ENCODE measurements around the gene CERK.

The CERK gene

GRCh38 chr22:46693634-46694415 lies 44.2 kb downstream of the CERK start:
- DNase-seq: no peak
- intact Hi-C loops (cut with DNase I): no loop called here

GRCh38 chr22:46691571-46691970 lies 46.5 kb downstream of the CERK start:
- no peak for DNase-seq

GRCh38 chr22:46690146-46690545 lies 47.9 kb downstream of the CERK start:
- intact Hi-C loops (cut with DNase I): no loop called here
- peak in 1 of 42 donors; percentile 28 for DNase-seq

More at GRCh38 chr22:46691571-46691970, 46.5 kb downstream of the CERK start:
- intact Hi-C loops (cut with DNase I): no loop called here

- no peak for DNase-seq
These were observed 49.1 kb downstream of the CERK start for GRCh38 chr22:46688949-46689348.

GRCh38 chr22:46687460-46687859 lies 50.6 kb downstream of the CERK start:
- intact Hi-C loops (cut with DNase I): no loop called here

More at GRCh38 chr22:46688949-46689348, 49.1 kb downstream of the CERK start:
- intact Hi-C loops (cut with DNase I): no loop called here

GRCh38 chr22:46687048-46687444 lies 51.0 kb downstream of the CERK start:
- intact Hi-C loops (cut with DNase I): no loop called here
- DNase-seq: no peak

More at GRCh38 chr22:46687460-46687859, 50.6 kb downstream of the CERK start:
- DNase-seq: no peak

GRCh38 chr22:46686221-46687047 lies 51.6 kb downstream of the CERK start:
- intact Hi-C loops (cut with DNase I): no loop called here

GRCh38 chr22:46684706-46685105 lies 53.3 kb downstream of the CERK start:
- intact Hi-C loops (cut with DNase I): no loop called here
- no peak for DNase-seq

More at GRCh38 chr22:46686221-46687047, 51.6 kb downstream of the CERK start:
- no peak for DNase-seq

- DNase-seq: no peak
- intact Hi-C loops (cut with DNase I): no loop called here
These were observed 55.9 kb downstream of the CERK start for GRCh38 chr22:46682011-46682731.

- no peak for DNase-seq
- intact Hi-C loops (cut with DNase I): no loop called here
These were observed 57.0 kb downstream of the CERK start for GRCh38 chr22:46681010-46681409.

GRCh38 chr22:46679706-46680269 lies 58.3 kb downstream of the CERK start:
- peak in 1 of 42 donors; percentile 24 for DNase-seq
- intact Hi-C loops (cut with DNase I): no loop called here

GRCh38 chr22:46678785-46679700 lies 59.0 kb downstream of the CERK start:
- intact Hi-C loops (cut with DNase I): no loop called here

GRCh38 chr22:46678003-46678657 lies 59.9 kb downstream of the CERK start:
- DNase-seq: no peak
- intact Hi-C loops (cut with DNase I): no loop called here

More at GRCh38 chr22:46678785-46679700, 59.0 kb downstream of the CERK start:
- DNase-seq: no peak

GRCh38 chr22:46677323-46678002 lies 60.6 kb downstream of the CERK start:
- intact Hi-C loops (cut with DNase I): no loop called here
- DNase-seq: no peak

- DNase-seq: no peak
- intact Hi-C loops (cut with DNase I): no loop called here
These were observed 61.2 kb downstream of the CERK start for GRCh38 chr22:46676881-46677280.

- DNase-seq: no peak
- intact Hi-C loops (cut with DNase I): no loop called here
These were observed 61.6 kb downstream of the CERK start for GRCh38 chr22:46676479-46676878.

GRCh38 chr22:46675938-46676337 lies 62.1 kb downstream of the CERK start:
- DNase-seq: no peak
- intact Hi-C loops (cut with DNase I): no loop called here
